ENCODE measurements around the gene TRABD2B. TPM values are rescaled to one million over a fixed set of nuclear protein-coding genes. Genes with fewer than 3 reads are reported as not detected.

TRABD2B gene
- polyA plus RNA-seq, 12 donors, result 2.6 to 11.0 (median 4.7) TPM; not detected in 1

DNA sequence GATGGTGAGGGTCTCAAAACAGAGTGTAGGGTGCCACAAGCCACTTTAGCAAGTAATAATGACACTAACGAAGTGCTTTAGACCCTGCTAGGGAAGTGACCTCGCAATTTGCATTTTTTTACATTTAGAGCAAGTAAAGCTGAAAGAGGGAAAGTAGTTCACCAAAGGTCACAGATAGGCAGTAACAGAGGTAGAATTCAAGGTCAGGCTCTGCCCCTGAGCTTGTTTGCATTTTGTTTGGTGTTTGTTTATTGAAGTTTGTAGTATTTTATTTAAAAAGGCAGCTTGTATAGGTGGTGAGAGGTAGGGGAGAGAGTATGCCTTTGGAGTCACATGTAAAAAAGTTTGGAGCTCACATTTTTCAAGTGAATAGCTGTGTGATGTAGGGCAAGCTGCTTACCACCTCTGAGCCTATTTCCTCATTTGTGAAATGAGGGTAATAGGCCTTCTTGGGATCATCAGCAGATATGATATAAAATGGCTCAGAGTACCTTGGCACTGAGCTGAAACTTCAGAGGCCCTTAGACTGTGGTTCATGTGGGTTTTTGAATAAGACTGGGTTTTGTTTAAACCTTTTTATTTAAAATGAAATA, 142.5 kb downstream of the TRABD2B start:
- DNase-seq, result no peak

- no peak for DNase-seq
Measured at GRCh38 chr1:47853852-47854251, 143.3 kb downstream of the TRABD2B start.

DNA sequence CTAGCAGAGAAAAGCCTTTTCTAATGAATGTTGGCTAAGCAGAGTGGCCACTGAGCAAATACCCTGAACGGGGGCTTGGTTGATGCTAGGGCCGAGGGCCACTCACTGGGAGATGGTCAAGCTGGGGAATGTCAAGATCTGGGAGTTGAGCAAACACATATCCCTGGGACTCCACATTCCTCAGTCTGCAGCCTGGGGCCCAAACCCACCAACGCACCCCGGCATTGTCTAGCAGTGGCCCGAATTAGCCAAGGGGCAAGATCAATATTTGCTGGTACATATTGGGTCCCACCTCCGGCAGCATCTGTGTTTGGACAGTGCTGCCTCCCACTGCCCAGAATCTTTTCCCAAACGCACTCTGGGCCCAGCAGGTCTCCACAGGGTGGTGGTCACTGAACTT, 144.1 kb downstream of the TRABD2B start:
- no peak for DNase-seq

DNA sequence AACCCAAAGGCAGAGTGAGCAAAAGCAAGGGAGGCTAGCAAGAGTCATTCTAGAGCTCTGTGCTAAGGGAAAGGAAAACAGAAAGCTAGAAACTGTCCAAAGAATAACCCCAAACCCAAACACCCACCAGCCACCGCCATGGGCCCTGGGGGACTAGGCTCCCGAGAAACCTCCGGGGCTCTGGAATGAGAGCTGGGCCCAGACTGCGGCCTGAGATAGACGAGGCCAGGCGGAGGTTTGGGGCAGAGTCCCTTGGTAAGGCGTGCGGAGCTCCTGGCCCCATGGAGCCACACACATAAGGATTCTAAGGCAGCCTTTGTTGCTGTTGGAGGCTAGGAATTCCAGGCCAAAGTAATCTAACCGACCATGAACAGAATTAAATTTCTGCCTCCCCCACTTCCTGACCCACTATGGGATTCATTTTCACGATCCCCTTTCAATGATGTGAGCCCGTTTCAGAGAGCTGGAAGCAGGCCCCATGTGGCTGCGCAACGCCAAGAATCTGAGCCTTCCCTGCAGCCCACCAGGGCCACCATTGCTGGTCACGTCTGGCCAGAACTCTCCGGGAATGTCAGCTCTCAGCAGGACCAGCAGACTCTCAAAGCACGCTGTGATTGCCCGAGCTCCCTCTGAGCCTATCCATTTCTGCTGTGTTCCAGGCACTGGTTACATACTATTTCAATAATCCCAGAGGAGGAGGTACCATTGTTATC, 145.0 kb downstream of the TRABD2B start:
- DNase-seq, result no peak

GRCh38 chr1:47850451-47850850, 146.7 kb downstream of the TRABD2B start:
- DNase-seq, result no peak

DNA sequence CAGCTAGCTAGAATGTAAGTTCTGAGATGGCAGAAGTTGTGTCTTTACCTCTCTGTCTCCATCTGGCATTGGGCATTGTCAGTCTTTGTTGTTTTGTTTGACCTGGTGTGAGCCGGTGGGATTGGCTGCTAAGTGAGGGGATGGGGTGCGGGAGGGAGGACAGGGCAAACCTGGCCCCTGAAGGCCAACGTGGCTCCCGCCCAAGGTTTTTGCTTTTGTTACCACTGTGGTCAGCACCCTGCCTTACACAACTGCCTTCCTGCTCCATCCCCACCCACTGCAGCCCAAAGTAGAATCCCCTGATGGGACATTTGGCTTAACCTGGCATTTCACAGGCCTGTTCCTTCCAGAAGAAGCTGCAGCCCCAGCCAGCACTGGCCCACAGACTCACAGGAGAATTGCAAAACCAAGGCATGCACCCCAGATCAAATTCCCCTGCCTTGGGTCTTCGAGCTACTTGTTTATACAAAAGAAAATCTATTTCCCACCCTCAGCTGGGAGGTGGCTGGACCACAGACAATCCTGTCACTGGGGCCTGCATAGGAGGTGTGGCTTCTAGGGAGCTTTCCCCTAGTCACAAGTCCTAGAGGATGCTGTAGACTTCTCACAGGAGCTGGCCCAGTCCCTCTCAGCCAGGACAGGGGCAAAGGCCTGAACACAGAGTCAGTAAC, 147.5 kb downstream of the TRABD2B start:
- DNase-seq, result no peak

DNA sequence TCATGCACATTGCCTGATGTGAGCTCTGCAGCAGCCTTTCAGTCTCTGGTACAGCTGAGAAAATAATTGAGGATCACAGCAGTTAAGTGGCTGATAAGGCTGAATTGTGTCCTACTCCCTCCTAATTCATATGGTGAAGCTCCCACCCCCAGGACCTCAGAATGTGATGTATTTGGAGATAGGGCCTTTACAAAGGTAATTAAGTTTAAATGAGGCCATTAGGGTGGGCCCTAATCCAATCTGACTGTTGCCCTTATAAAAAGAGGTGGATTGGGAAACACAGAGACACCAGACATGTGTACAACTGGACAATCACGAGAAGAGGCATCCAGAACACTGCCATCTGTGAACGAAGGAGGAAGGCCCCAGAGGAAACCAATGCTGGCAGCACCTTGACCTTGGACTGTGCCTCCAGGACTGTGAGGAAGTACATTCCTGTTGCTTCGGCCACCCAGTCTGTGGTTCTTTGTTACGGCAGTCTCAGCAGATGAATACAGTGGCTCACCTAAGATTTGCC, 148.1 kb downstream of the TRABD2B start:
- no peak for DNase-seq

GRCh38 chr1:47847763-47848162, 149.4 kb downstream of the TRABD2B start:
- no peak for DNase-seq

GRCh38 chr1:47844558-47844955, 152.6 kb downstream of the TRABD2B start:
- DNase-seq, result no peak

- DNase-seq, result no peak
Measured at GRCh38 chr1:47843781-47844557, 153.2 kb downstream of the TRABD2B start.

DNA sequence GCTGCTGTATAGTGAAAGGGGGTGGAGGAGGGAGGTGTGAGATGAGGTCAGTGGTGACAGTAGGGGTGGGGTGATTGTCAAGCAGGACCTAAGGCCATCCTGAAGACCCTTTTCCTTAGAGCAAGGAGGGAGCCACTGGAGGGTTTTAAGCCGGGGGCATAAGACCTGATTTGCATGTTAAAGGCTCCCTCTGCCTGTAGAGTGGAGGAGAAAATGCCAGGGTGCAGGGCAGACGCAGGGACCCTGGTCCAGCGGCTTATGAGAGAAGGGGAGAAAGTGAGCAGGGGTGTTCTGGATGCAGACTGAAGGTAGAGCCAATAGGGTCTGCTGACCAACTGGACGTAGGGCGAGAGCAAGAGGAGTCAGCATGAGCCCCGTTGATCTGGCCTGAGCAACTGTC, 154.1 kb downstream of the TRABD2B start:
- DNase-seq, result no peak

GRCh38 chr1:47842228-47842919, 154.8 kb downstream of the TRABD2B start:
- no peak for DNase-seq

- DNase-seq, result no peak
Measured at GRCh38 chr1:47841356-47841755, 155.8 kb downstream of the TRABD2B start.

- no peak for DNase-seq
Measured at GRCh38 chr1:47840393-47841190, 156.6 kb downstream of the TRABD2B start.

DNA sequence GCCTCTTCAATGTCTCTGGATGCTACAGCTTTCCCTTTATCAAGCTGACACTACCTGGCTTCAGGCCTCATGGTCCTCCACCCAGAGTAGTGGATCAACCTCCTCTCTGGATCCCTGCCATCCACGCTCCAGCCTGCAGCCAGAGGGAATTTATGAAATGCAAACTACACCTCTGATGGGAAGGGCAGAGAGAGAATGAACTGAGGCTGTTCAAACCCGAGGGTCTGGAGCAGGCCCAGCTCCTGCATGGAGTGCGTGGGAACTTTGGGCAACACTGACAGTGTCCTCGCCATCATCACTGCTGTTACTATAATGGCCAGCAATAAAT, 157.8 kb downstream of the TRABD2B start:
- no peak for DNase-seq

GRCh38 chr1:47838562-47839432, 158.4 kb downstream of the TRABD2B start:
- no peak for DNase-seq

DNA sequence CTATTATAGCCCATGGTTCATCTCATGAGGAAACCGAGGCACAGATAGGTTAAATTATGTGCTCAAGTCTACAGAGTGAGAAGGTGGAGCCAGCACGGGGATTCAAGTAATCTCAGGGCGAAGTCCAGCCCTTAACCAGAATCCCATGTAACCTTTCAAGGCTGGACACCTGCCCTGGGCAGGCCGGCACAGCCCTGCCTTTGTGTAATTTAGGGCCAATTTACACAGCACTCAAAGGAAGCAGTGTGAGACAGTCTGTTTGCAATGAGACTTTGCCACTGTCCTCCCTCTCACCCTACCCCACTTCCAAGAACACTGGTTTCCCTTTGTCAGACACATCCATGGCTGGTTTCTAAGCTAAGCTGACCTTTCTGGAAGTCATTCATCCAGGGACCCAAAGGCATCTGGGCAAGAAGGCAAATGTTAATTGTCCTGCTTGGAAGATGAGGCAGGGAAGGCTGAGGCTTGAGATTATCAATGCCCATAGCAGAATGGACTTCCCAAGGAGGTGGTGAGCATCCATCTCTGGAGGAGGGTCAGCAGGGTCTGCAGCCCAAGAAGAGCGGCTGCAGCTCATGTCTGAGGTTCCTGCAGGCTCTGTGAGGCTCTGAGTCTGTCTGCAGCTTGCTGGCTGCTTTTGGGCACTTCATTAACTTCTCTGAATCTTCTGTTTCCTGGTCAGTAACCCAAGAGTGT, 159.2 kb downstream of the TRABD2B start:
- DNase-seq, result no peak

- DNase-seq, result no peak
Measured at GRCh38 chr1:47837056-47837830, 159.9 kb downstream of the TRABD2B start.

Data from muscle of arm (tissue), 12 donors.